Loucy (cell line): Measurements from ENCODE around the gene KHDC1.
"Not testable (repeated sequence)": the region's sequence is repeated elsewhere in the genome, so short reads cannot be mapped to it uniquely, and the experiment has no call there.

Experiments used
- H2AFZ ChIP-seq: fragments of 200-600 bp; sonication (generic); 2 replicates; pipeline ENCODE4 v1.6.0; 2016; ENCODE audit warnings: antibody characterized with exemption, mild to moderate bottlenecking, low read length, moderate library complexity
- H3F3A ChIP-seq: fragments of 200-600 bp; 2 replicates; pipeline ENCODE4 v1.6.0; 2016; ENCODE audit warnings: antibody characterized with exemption, low read depth, mild to moderate bottlenecking
- H3K27me3 ChIP-seq: fragments of 200-600 bp; sonication (generic); 2 replicates; pipeline ENCODE4 v1.6.1; 2014; ENCODE audit warnings: low read length, mild to moderate bottlenecking; ENCODE audit not compliant: insufficient read depth, poor library complexity, severe bottlenecking
- H3K36me3 ChIP-seq: fragments of 200-600 bp; sonication (generic); 2 replicates; pipeline ENCODE4 v1.6.1; 2016; ENCODE audit warnings: low read length; ENCODE audit not compliant: insufficient read depth
- H3K4me1 ChIP-seq: fragments of 200-600 bp; sonication (generic); 2 replicates; pipeline ENCODE4 v1.5.1; 2014; ENCODE audit warnings: low read length, mild to moderate bottlenecking; ENCODE audit not compliant: insufficient read depth, poor library complexity, severe bottlenecking
- H3K4me2 ChIP-seq: fragments of 200-600 bp; sonication (generic); 2 replicates; pipeline ENCODE4 v1.6.0; 2014; ENCODE audit warnings: antibody characterized with exemption, low read length, low read depth, mild to moderate bottlenecking; ENCODE audit not compliant: poor library complexity, severe bottlenecking
- H3K4me3 ChIP-seq: fragments of 200-600 bp; sonication (generic); 2 replicates; pipeline ENCODE4 v1.5.1; 2014; ENCODE audit warnings: low read length, mild to moderate bottlenecking, mixed read lengths; ENCODE audit not compliant: poor library complexity, severe bottlenecking
- H3K79me2 ChIP-seq: fragments of 200-600 bp; sonication (generic); 2 replicates; pipeline ENCODE4 v1.6.1; 2014; ENCODE audit warnings: low read length; ENCODE audit not compliant: insufficient read depth
- H3K9ac ChIP-seq: fragments of 200-600 bp; sonication (generic); 2 replicates; pipeline ENCODE4 v1.6.0; 2014; ENCODE audit warnings: mild to moderate bottlenecking, low read depth, low read length, moderate library complexity; ENCODE audit not compliant: poor library complexity, severe bottlenecking
- H3K9me2 ChIP-seq: fragments of 200-600 bp; sonication (generic); replicated peaks from 2 replicates; pipeline ENCODE4 v1.6.1; 2016; ENCODE audit warnings: low read depth, low read length, mixed read lengths
- H3K9me3 ChIP-seq: fragments of 200-600 bp; sonication (generic); 2 replicates; pipeline ENCODE4 v1.6.1; 2014; ENCODE audit warnings: mild to moderate bottlenecking, antibody characterized with exemption, low read length, low read depth; ENCODE audit not compliant: insufficient read depth
- H4K20me1 ChIP-seq: fragments of 200-600 bp; sonication (generic); 2 replicates; pipeline ENCODE4 v1.6.0; 2014; ENCODE audit warnings: antibody characterized with exemption, low read length, mild to moderate bottlenecking; ENCODE audit not compliant: insufficient read depth, poor library complexity, severe bottlenecking
- EZH2phosphoT487 ChIP-seq: fragments of 200-600 bp; IDR thresholded peaks from 2 replicates; pipeline ENCODE4 v1.6.1; 2018; ENCODE audit warnings: antibody characterized with exemption, mild to moderate bottlenecking, moderate library complexity, borderline replicate concordance
- TF ChIP-seq, protein P1 (sequence below): fragments of 200-600 bp; sonication (generic); conservative IDR thresholded peaks from 2 replicates; pipeline ENCODE4 v1.5.1; 2014; ENCODE audit warnings: mild to moderate bottlenecking, antibody characterized with exemption, low read length

Gene KHDC1

DNA sequence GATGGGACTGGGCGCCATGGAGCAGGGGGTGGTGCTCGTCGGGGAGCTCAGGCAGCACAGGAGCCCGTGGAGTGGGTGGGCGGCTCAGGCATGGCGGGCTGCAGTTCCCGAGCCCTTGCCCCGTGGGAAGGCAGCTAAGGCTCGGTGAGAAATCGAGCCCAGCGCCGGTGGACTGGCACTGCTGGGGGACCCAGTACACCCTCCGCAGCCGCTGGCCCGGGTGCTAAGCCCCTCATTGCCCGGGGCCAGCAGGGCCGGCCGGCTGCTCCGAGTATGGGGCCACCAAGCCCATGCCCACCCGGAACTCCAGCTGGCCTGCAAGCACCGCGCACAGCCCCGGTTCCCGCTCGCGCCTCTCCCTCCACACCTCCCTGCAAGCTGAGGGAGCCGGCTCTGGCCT lies 5.9 kb upstream of the KHDC1 start:
- H3K36me3 ChIP-seq, H4K20me1 ChIP-seq, H3K4me2 ChIP-seq, H3K9me2 ChIP-seq, H3K9me3 ChIP-seq, H3F3A ChIP-seq, H2AFZ ChIP-seq, H3K9ac ChIP-seq, H3K27me3 ChIP-seq, H3K4me3 ChIP-seq: not testable (repeated sequence)
- Histone ChIP-seq H3K4me1 (peaks cover 13% of the 10 kb centered on the region), H3K79me2 (peaks cover 26% of the 10 kb centered on the region)

DNA sequence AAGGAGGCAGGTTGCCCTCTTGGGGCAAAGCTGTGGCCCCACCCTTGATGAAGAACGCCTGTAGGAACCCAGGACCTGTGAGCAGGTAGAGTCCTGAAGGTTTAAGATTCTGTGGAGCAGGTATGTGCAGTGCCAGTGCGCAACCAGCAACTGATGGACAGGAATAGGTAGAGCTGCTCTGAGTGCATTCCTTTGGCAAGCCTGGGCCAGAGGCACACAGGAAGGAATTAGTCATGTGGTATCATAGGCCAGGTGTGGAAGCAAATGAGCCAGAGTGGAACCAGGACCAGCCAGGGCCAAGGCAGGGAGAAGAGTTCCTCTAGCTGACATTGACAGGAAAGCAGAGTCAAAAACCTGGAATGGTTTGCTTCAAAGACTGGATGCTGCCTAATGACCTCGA lies 1.4 kb upstream of the KHDC1 start:
- no peak for TF ChIP-seq EZH2phosphoT487
- Histone ChIP-seq H3K36me3 (no peaks in the 10 kb centered on the region), H3K4me3 (peak overlapping the region; percentile 86), H3K9me3 (no peaks in the 10 kb centered on the region), H3K9me2 (no peaks in the 10 kb centered on the region), H3K4me2 (peak overlapping the region; percentile 90), H4K20me1 (no peaks in the 10 kb centered on the region), H3K9ac (peak overlapping the region; percentile 86), H3K4me1 (peaks cover 24% of the 10 kb centered on the region), H3F3A (0 out of 2 replicates have a peak, but pooled peaks cover 2% of the 10 kb centered on the region), H2AFZ (no peak overlapping the region), H3K27me3 (no peaks in the 10 kb centered on the region), H3K79me2 (peaks cover 32% of the 10 kb centered on the region)

DNA sequence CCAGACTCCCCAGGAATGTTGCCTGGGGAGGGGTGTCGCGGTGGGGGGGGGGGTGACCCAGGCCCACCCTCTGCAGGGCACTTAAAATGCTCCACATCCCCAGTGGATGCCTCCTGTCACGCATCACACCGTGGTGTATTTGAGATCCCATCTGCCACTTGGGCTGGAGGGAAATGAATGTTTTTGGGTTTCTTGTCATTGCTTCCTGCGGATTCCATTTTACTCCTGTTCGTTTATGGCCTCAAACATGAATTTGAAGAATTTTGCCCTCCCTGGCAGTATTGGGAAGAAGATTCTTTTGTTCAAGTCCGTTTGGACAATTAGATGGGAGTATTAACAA lies 544 bp upstream of the KHDC1 start:
- Histone ChIP-seq H3K4me2 (peak overlapping the region; percentile 90), H3K9ac (peak overlapping the region; percentile 86), H3K79me2 (peaks cover 32% of the 10 kb centered on the region), H4K20me1 (no peaks in the 10 kb centered on the region), H3K9me3 (no peaks in the 10 kb centered on the region), H3F3A (0 out of 2 replicates have a peak, but pooled peaks cover 2% of the 10 kb centered on the region), H3K27me3 (no peaks in the 10 kb centered on the region), H3K4me3 (peak overlapping the region; percentile 86), H2AFZ (peak overlapping the region; percentile 92), H3K4me1 (peaks cover 24% of the 10 kb centered on the region), H3K9me2 (no peaks in the 10 kb centered on the region), H3K36me3 (no peaks in the 10 kb centered on the region)
- TF ChIP-seq, protein P1, sequence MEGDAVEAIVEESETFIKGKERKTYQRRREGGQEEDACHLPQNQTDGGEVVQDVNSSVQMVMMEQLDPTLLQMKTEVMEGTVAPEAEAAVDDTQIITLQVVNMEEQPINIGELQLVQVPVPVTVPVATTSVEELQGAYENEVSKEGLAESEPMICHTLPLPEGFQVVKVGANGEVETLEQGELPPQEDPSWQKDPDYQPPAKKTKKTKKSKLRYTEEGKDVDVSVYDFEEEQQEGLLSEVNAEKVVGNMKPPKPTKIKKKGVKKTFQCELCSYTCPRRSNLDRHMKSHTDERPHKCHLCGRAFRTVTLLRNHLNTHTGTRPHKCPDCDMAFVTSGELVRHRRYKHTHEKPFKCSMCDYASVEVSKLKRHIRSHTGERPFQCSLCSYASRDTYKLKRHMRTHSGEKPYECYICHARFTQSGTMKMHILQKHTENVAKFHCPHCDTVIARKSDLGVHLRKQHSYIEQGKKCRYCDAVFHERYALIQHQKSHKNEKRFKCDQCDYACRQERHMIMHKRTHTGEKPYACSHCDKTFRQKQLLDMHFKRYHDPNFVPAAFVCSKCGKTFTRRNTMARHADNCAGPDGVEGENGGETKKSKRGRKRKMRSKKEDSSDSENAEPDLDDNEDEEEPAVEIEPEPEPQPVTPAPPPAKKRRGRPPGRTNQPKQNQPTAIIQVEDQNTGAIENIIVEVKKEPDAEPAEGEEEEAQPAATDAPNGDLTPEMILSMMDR, result no peak
- TF ChIP-seq EZH2phosphoT487, result no peak

DNA sequence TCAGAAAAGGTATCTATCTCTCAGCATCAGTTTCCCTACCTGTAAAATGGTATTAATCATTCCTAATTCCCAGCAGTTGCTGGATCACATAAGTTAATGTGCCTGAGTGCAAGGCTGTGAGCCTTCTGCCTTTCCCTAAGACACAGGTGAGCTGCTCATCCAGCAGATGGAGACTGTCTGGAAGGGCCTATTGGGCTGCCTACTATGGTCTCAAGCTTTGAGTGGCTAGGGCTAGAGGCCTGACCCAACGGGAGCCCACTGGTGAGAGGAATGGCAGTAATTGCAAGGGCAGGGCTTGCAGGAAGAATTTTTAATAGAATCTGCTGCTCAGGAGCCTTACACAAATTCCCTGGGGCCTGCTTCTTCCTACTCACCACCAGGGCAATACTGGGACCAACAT lies 4.3 kb downstream of the KHDC1 start:
- no peaks in the 10 kb centered on the region for H4K20me1 ChIP-seq

DNA sequence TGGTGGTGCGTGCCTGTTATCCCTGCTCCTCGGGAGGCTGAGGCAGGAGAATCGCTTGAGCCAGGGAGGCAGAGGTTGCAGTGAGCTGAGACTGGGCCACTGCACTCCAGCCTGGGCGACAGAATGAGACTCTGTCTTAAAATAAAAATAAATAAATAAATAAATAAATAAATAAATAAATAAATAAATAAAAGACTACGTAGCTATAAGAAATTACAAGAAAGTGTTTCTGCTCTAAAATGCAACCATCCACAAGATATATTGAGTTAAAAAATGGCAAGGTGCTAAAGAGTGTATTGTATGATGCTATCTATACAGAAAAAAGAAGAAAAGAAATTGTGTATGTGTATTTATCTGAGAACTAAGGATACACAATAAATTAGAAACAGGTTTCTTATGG lies 8.7 kb downstream of the KHDC1 start:
- not testable (repeated sequence) for H3K79me2 ChIP-seq, H3K4me2 ChIP-seq, H3K27me3 ChIP-seq, H3K4me1 ChIP-seq, H3K36me3 ChIP-seq, H3K4me3 ChIP-seq, H2AFZ ChIP-seq, H3F3A ChIP-seq, H3K9ac ChIP-seq, H3K9me3 ChIP-seq, H4K20me1 ChIP-seq, H3K9me2 ChIP-seq

More for the DNA sequence above, 4.3 kb downstream of the KHDC1 start:
- no peaks in the 10 kb centered on the region for H3K27me3 ChIP-seq
- no peaks in the 10 kb centered on the region for H3K9me2 ChIP-seq
- H3K9me3 ChIP-seq, result no peaks in the 10 kb centered on the region
- H3K4me1 ChIP-seq, result peaks cover 11% of the 10 kb centered on the region
- no peaks in the 10 kb centered on the region for H3K36me3 ChIP-seq
- H3K79me2 ChIP-seq, result peaks cover 5% of the 10 kb centered on the region; the same call in 1 of the 2 replicates
- H3K4me2 ChIP-seq, result no peak overlapping the region
- H2AFZ ChIP-seq, result no peak overlapping the region
- no peak overlapping the region for H3K9ac ChIP-seq
- TF ChIP-seq EZH2phosphoT487, result no peak
- TF ChIP-seq, protein P1, result 0 out of 2 replicates have a peak, but pooled peaks have one; percentile 14
- H3F3A ChIP-seq, result 0 out of 2 replicates have a peak, but pooled peaks cover 2% of the 10 kb centered on the region
- no peak overlapping the region for H3K4me3 ChIP-seq
